D721Med (cell line): Measurements from ENCODE around the gene AGXT.

Experiments used
- DNase-seq: peaks from one replicate; pipeline ENCODE4 v3.0.0; 2011; ENCODE audit warnings: low spot score; ENCODE audit not compliant: insufficient read length
- FAIRE-seq: peaks from 2 replicates; lab custom pipeline; 2011; peaks lifted over from hg19 to GRCh38; lab: Jason Lieb, UNC
- TF ChIP-seq, protein P1 (sequence below): IDR thresholded peaks from 2 replicates; pipeline ENCODE4 v1.5.1; 2012; ENCODE audit warnings: mild to moderate bottlenecking, control low read depth; ENCODE audit not compliant: insufficient read depth; ENCODE audit errors: missing control alignments

Gene AGXT

DNA sequence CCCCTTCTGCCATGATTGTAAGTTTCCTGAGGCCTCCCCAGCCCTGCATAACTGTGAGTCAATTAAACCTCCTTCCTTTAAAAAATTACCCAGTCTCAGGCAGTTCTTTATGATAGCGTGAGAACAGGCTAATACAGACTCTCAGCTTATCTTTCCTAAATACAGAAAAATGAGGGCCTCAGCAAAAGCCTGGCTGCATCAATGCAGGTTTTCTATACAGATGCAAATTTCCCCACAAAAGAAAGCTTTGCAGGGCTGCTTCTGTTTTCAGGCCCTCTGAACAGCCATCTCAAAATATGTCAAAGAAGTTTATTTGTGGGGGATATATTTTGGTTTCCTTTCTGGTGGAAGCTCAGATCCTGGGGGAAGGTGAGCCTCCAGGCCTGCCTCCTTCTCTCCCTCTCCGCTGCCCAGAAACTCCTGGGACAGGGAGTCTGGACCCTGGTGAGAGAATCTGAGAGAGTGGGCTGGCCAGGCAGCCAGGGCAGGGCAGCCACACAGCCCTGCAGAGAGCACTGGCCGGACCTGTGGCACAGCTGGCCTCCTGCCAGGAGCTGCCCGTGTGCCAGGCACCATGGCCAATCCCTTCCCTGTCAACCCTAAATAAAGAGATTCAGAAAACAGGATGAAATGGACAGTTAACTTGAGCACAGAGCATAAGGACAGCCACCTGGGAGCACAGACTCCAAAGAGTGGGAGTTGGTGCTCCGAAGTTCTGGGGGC is 21.6 kb upstream of the AGXT start:
- FAIRE-seq: no peak
- DNase-seq: no peak
- TF ChIP-seq, protein P1, sequence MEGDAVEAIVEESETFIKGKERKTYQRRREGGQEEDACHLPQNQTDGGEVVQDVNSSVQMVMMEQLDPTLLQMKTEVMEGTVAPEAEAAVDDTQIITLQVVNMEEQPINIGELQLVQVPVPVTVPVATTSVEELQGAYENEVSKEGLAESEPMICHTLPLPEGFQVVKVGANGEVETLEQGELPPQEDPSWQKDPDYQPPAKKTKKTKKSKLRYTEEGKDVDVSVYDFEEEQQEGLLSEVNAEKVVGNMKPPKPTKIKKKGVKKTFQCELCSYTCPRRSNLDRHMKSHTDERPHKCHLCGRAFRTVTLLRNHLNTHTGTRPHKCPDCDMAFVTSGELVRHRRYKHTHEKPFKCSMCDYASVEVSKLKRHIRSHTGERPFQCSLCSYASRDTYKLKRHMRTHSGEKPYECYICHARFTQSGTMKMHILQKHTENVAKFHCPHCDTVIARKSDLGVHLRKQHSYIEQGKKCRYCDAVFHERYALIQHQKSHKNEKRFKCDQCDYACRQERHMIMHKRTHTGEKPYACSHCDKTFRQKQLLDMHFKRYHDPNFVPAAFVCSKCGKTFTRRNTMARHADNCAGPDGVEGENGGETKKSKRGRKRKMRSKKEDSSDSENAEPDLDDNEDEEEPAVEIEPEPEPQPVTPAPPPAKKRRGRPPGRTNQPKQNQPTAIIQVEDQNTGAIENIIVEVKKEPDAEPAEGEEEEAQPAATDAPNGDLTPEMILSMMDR: no peak

DNA sequence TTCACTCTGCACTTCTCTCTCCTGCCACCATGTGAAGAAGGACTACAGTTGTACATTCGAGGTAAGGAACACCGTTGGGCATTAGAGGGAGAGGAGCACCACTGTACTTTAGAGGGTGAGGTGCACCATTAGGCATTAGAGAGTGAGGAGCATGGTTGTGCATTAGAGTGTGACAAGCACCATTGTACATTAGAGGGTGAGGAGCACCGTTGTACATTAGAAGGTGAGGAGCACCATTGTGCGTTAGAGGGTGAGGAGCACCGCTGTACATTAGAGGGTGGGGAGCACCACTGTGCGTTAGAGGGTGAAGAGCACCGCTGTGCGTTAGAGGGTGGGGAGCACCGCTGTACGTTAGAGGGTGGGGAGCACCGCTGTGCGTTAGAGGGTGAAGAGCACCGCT is 20.8 kb upstream of the AGXT start:
- no peak for FAIRE-seq
- TF ChIP-seq, protein P1: no peak
- DNase-seq: no peak

DNA sequence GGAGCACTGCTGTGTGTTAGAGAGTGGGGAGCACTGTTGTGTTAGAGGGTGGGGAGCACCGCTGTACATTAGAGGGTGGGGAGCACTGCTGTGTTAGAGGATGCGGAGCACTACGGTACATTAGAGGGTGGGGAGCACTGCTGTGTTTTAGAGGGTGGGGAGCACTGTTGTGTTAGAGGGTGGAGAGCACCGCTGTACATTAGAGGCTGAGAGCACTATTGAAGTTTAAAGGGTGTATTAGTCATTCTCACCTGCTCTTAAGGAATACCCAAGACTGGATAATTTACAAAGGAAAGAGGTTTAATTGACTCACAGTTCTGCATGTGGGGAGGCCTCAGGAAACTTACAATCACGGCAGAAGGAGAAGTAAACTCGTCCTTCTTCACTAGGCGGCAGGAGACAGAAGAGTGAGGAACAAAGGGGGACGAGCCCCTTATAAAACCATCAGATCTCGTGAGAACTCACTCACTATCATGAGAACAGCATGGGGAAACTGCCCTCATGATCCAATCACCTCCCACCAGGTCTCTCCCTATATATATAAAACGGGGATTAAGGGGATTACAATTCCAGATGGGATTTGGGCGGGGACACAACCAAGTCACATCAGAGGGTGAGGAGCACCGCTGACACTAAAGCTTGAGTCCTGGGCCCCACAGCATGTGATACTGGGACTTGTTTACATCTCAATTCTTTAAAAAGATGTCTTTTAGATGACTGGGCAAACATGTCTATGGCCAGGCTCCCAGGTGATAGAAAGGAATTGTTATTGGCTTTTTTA is 19.5 kb upstream of the AGXT start:
- DNase-seq: no peak

DNA sequence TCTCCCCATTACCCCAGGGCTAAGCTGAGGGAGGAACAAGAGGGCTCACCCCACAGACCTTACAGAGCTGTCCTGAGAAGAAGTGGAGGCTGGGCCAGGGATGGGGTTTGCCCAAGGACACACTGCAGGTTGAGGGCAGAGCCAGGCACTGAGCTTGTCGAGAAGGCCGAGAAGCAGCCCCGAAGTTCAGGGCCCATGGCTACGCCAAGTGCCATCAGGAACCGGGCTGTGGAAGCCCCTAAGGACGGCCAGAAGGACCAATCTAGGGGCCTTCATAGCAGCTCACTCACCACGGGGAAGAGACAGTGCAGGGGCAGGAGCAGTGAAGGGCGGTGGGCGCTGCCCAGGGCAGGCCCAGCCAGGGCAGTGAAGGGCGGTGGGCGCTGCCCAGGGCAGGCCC is 18.6 kb upstream of the AGXT start:
- TF ChIP-seq, protein P1: no peak
- DNase-seq (no peak), FAIRE-seq (no peak)

More for the DNA sequence above, 19.5 kb upstream of the AGXT start:
- no peak for FAIRE-seq
- TF ChIP-seq, protein P1: no peak

DNA sequence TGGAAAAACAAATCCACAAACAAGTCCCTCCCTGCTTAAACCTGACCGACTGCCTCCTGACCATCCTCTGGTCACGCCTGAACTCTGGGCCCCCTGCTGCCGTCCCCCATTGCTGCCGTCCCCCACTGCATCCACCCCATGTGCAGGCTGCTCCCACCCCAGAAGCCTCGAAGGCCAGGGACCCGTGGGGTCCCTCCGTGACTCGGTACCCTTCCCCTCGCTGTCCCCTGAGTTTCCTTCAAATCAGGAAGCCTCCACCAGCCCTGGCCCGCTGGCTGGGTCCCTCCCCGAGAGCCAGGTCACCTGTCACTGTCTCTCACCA is 17.9 kb upstream of the AGXT start:
- TF ChIP-seq, protein P1: no peak
- no peak for FAIRE-seq
- no peak for DNase-seq

DNA sequence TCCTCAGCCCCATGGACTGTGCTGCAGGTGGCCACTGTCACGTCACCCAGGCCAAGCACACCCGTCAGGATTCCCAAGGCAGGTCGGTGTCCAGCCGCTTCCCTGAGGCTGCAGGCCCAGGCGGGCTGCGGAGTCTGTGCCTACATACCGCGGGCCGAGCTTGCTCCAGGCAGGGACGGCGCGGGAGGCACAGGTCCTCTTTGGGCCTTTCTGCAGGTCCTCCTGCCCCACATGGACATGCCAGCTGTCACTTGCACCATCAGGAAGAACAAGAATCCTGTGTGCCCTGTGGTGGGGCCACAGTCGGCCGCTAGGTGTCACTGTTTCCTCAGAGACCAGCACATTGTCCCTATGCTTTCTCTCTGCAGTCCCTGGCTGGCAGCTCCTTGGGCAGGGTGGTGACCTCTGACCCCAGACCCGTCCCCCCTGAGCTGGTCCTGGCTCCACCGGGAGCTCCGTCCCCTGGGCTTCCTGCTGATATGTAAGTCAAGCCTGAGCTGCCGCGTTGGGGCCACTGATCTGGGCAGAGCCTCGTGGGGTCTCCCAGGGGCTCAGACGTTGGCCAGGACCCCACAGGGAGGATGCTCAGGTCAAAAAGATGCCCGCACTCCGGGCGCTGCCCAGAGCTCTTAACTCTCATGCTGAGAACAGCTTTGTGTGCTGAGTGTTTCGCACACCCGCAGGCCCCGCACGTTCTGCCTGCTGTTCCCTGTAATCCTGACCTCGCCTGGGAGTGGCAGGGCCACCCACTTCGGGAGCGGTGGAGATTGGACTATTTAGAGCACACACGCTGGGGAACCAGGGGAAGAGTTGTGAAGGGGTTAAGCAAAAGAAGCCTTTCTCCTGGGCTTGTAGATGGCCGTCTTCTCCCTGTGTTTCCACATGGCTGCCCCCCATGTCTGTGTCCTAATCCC is 17.3 kb upstream of the AGXT start:
- TF ChIP-seq, protein P1: peak; percentile 92
- FAIRE-seq (no peak), DNase-seq (peak; percentile 87)
